Fibroblast of skin of left biceps (primary cell): ENCODE results near the gene ACP1.
"Not testable (repeated sequence)": the region's sequence is repeated elsewhere in the genome, so short reads cannot be mapped to it uniquely, and the experiment has no call there.

Experiments
- DNase-seq, 2 experiments: peaks; one replicate each; pipeline ENCODE4 v3.0.0-alpha.2; 2013; ENCODE audit warnings: low read depth in 2 of 2

ACP1 gene

GRCh38 chr2:310994-311393, 46.2 kb downstream of the ACP1 start:
- DNase-seq = no peak

- no peak for DNase-seq
These were observed 49.2 kb downstream of the ACP1 start for GRCh38 chr2:313991-314390.

- DNase-seq = no peak
These were observed 50.0 kb downstream of the ACP1 start for GRCh38 chr2:314561-315336.

GRCh38 chr2:315925-316324, 51.2 kb downstream of the ACP1 start:
- not testable (repeated sequence) for DNase-seq

- no peak for DNase-seq
These were observed 51.6 kb downstream of the ACP1 start for GRCh38 chr2:316381-316780.

GRCh38 chr2:317501-318424, 53.0 kb downstream of the ACP1 start:
- DNase-seq = peak; percentile 21 to 25

- no peak for DNase-seq
These were observed 54.4 kb downstream of the ACP1 start for GRCh38 chr2:319059-319600.

GRCh38 chr2:320561-320960, 55.8 kb downstream of the ACP1 start:
- DNase-seq = no peak

GRCh38 chr2:322326-322725, 57.6 kb downstream of the ACP1 start:
- no peak for DNase-seq

- no peak for DNase-seq
These were observed 58.3 kb downstream of the ACP1 start for GRCh38 chr2:323035-323434.
